GM21825 (cell line): ENCODE measurements around the gene SFXN5.
A peak's percentile ranks its signal among the peaks of the same experiment; 100 is the strongest.

Source experiments
- ATAC-seq: cut with Tn5 transposase; IDR thresholded peaks from one replicate; pipeline ENCODE4 v1.9.1; 2021; ENCODE audit warnings: mild to moderate bottlenecking, moderate library complexity; ENCODE audit not compliant: unreplicated experiment

The SFXN5 gene

GRCh38 chr2:72981536-72981935, 90.0 kb downstream of the SFXN5 start:
- ATAC-seq = no peak

- no peak for ATAC-seq
These were observed 90.8 kb downstream of the SFXN5 start for GRCh38 chr2:72980535-72981217.

GRCh38 chr2:72979896-72980295, 91.6 kb downstream of the SFXN5 start:
- no peak for ATAC-seq

- no peak for ATAC-seq
These were observed 96.5 kb downstream of the SFXN5 start for GRCh38 chr2:72975017-72975416.

GRCh38 chr2:72974436-72974754, 97.1 kb downstream of the SFXN5 start:
- ATAC-seq = no peak

GRCh38 chr2:72973566-72974435, 97.7 kb downstream of the SFXN5 start:
- peak; percentile 81 for ATAC-seq

- ATAC-seq = no peak
These were observed 98.4 kb downstream of the SFXN5 start for GRCh38 chr2:72973137-72973535.

GRCh38 chr2:72972352-72973136, 99.0 kb downstream of the SFXN5 start:
- ATAC-seq = no peak

- no peak for ATAC-seq
These were observed 100.5 kb downstream of the SFXN5 start for GRCh38 chr2:72971036-72971435.

GRCh38 chr2:72969706-72970105, 101.8 kb downstream of the SFXN5 start:
- no peak for ATAC-seq

- no peak for ATAC-seq
These were observed 103.2 kb downstream of the SFXN5 start for GRCh38 chr2:72968286-72968685.

GRCh38 chr2:72965770-72966450, 105.6 kb downstream of the SFXN5 start:
- no peak for ATAC-seq

- ATAC-seq = no peak
These were observed 106.5 kb downstream of the SFXN5 start for GRCh38 chr2:72965016-72965415.

GRCh38 chr2:72964146-72964525, 107.4 kb downstream of the SFXN5 start:
- ATAC-seq = no peak

GRCh38 chr2:72963423-72964145, 107.9 kb downstream of the SFXN5 start:
- no peak for ATAC-seq

- no peak for ATAC-seq
These were observed 108.6 kb downstream of the SFXN5 start for GRCh38 chr2:72962911-72963310.

GRCh38 chr2:72961853-72962468, 109.6 kb downstream of the SFXN5 start:
- no peak for ATAC-seq

GRCh38 chr2:72961036-72961720, 110.3 kb downstream of the SFXN5 start:
- ATAC-seq = no peak
